IPS-18a (cell line): Measurements from ENCODE around the gene CCL21.
"Not testable (repeated sequence)": the region's sequence is repeated elsewhere in the genome, so short reads cannot be mapped to it uniquely, and the experiment has no call there.

Experiments used
- H3K27ac ChIP-seq: one replicate; pipeline ENCODE4 v1.5.1; 2013; ENCODE audit warnings: low read length
- H3K27me3 ChIP-seq: one replicate; pipeline ENCODE4 v1.6.1; 2013; ENCODE audit warnings: mild to moderate bottlenecking, low read length; ENCODE audit not compliant: control insufficient read depth, insufficient read depth
- H3K36me3 ChIP-seq: one replicate; pipeline ENCODE4 v1.6.1; 2013; ENCODE audit warnings: low read depth, low read length; ENCODE audit not compliant: control insufficient read depth
- H3K4me1 ChIP-seq: one replicate; pipeline ENCODE4 v1.6.1; 2013; ENCODE audit warnings: low read depth, low read length; ENCODE audit not compliant: control insufficient read depth
- H3K4me3 ChIP-seq: one replicate; pipeline ENCODE4 v1.5.1; 2013; ENCODE audit warnings: low read length
- H3K9ac ChIP-seq: one replicate; pipeline ENCODE4 v1.6.1; 2013; ENCODE audit warnings: mild to moderate bottlenecking, low read length, moderate library complexity
- H3K9me3 ChIP-seq: one replicate; pipeline ENCODE4 v1.6.1; 2013; ENCODE audit warnings: low read depth, low read length; ENCODE audit not compliant: control insufficient read depth

The CCL21 gene, protein sequence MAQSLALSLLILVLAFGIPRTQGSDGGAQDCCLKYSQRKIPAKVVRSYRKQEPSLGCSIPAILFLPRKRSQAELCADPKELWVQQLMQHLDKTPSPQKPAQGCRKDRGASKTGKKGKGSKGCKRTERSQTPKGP

DNA sequence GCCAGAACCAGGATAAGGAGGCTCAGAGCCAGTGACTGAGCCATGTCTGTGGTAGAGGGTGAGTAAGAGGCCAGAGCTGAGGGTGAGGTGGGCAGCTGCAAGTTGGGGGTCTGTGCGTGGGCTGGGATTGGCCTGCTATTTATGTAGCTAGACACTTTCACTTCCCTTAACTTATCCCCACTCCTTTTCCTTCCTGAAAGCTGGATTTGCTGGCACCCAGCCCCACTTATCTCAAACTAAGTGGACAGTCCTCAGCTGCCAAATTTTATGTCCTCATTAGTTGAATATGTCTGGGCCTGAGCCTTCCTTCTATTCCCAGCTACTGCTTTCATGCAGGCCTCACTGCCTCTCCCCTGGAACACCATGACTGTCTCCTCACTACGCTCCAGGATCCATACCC is at the start of gene CCL21:
TSS of gene CCL21 (minus strand) at position 114 of the 400 bp plus-strand sequence. CDS start at position 44, 70 bp downstream.
- Histone ChIP-seq H3K27me3 (no peaks in the 10 kb centered on the region), H3K9me3 (no peaks in the 10 kb centered on the region), H3K36me3 (no peaks in the 10 kb centered on the region), H3K4me1 (no peaks in the 10 kb centered on the region), H3K27ac (no peak within 1 kb of the TSS), H3K9ac (no peak within 1 kb of the TSS), H3K4me3 (no peak within 1 kb of the TSS)

DNA sequence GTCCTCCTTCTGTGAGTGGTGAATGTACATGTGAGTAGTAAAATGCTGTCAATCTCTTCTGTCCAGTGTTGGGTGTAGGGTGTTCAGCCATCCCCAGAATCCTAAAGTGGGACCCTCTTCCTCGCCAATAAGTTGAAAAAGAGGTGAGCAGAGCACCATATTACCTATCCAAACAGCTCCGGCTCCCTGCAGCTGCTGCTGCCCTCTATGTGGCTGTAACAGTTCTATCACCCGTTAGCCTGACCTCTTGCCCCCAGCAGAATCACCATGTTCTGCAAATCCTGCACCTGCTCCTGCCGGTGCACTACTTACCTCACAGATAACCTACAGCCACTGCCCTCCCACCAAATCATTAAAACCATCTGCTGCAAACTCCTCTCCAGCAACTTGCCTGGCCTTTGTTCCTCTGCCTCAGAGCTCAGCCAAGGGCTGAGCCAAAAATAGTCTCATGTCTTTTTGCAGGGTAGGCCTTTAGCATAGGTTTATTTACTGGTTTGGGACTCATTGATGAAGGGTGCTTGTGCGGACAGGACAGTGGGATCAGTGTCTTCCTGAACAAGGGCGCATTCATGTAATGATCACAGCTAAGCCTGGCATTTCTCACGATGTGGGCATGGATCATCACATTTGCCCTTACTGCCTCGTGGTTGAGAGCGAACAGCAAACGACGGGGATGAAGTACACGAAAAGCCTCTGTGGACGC is 49.6 kb upstream of the CCL21 start:
- no peaks in the 10 kb centered on the region for H3K36me3 ChIP-seq
- H3K9me3 ChIP-seq, result no peaks in the 10 kb centered on the region
- no peak overlapping the region for H3K4me3 ChIP-seq
- peaks cover 8% of the 10 kb centered on the region for H3K27me3 ChIP-seq
- no peak overlapping the region for H3K9ac ChIP-seq
- H3K27ac ChIP-seq, result no peak overlapping the region
- H3K4me1 ChIP-seq, result no peaks in the 10 kb centered on the region

DNA sequence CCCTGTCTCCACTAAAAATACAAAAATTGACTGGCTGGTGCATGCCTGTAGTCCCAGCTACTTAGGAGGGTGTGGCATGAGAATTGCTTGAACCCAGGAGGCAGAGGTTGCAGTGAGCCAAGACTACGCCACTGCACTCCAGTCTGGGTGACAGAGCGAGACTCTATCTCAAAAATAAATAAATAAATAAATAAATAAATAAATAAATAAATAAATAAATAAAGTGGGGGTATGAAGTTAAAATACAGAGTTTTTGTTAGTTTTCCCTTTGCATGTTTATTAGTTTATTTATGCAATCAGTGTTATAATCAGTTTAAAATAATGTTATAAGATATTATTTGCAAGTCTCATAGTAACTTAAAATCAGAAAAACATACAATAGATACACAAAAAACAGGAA is 40.4 kb upstream of the CCL21 start:
- H3K4me3 ChIP-seq, H3K9ac ChIP-seq: not testable (repeated sequence)

DNA sequence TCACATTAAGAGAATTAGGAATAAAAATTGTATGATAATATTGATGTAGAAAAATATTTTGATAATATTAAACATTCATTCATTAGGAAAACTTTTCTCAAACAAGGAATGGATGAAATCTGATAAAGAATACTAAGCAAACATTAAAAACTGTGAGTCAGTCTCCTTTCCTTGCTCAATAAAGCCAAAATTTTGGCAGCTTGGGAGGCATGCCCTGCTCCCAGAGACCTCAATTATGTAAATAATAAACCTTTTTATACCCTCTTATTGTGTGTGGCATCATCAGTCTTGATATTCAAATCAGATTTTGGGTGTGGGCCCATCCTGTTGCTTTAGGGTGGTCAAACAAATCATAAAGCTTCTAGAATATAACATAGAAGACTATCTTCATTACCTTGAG is 36.6 kb upstream of the CCL21 start:
- peaks cover 3% of the 10 kb centered on the region for H3K9me3 ChIP-seq
- H3K36me3 ChIP-seq, result no peaks in the 10 kb centered on the region
- no peak overlapping the region for H3K9ac ChIP-seq
- H3K27ac ChIP-seq, result no peak overlapping the region
- no peaks in the 10 kb centered on the region for H3K27me3 ChIP-seq
- no peak overlapping the region for H3K4me3 ChIP-seq
- H3K4me1 ChIP-seq, result no peaks in the 10 kb centered on the region

More for the DNA sequence above, 40.4 kb upstream of the CCL21 start:
- H3K27ac ChIP-seq, H3K27me3 ChIP-seq, H3K9me3 ChIP-seq, H3K4me1 ChIP-seq, H3K36me3 ChIP-seq: not testable (repeated sequence)

DNA sequence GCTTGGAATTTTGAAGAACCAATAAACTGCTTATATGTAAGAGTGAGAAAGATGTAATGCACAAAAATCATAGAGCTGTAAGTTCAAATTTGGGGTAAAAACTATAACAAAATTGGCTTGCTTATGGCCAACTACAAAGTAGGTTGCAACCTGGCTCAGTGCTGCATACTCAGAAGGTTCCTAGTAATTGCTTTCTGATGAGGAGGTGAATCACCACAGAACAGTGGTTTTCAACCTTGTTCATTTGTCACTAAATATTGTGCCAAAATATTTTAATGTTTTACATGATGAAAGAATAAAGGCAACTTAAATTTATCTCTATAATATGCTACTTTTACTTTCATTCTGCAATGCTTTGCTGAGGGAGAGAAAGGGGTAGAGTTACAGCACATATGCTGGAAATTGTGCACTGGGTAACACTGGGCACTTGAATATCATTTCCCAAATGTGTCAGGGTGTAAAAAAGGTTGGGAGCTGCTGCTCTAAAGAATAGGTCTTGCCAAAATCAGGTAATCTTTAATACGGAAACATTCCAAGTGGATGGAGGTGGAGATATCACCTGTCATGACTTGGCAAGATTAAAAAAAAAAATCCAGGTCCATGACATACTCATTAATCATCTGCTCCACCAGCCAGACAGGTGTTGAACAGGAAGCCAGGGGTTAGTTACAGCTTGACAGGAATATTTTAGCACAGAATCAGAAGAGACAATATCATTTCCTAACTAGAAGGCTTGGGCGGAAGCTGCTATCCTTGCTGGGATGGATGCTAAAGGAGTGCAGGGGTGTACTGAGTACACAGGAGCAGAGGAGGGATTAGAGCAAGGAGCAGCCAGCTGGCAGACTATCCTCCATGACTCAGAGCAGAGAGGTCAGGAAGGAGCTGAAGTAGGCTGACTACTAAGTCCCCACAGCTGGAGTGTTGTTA is 34.6 kb upstream of the CCL21 start:
- H3K27ac ChIP-seq, result no peak overlapping the region
- no peaks in the 10 kb centered on the region for H3K4me1 ChIP-seq
- no peaks in the 10 kb centered on the region for H3K27me3 ChIP-seq
- H3K9ac ChIP-seq, result no peak overlapping the region
- peaks cover 3% of the 10 kb centered on the region for H3K9me3 ChIP-seq
- no peak overlapping the region for H3K4me3 ChIP-seq
- H3K36me3 ChIP-seq, result no peaks in the 10 kb centered on the region

DNA sequence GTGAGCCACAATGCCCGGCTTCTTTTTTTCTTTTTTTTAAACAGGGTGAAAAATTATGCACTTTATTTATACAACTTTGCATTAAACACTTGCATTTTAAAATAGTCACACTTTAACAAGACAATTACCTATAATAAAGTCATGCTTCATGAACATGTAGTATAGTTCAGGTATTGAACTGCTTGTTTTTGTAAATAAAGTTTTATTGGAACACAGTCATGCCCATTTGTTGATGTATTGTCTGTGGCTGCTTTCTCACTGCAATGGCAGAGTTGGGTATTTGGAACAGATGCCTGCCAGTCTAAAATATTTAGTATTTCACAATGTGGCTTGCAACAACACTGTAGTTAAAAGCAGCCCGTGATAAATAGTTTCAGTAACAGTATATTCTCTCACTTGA is 32.8 kb upstream of the CCL21 start:
- no peaks in the 10 kb centered on the region for H3K4me1 ChIP-seq
- H3K4me3 ChIP-seq, result no peak overlapping the region
- peaks cover 2% of the 10 kb centered on the region for H3K9me3 ChIP-seq
- H3K36me3 ChIP-seq, result no peaks in the 10 kb centered on the region
- H3K9ac ChIP-seq, result no peak overlapping the region
- H3K27ac ChIP-seq, result no peak overlapping the region
- no peaks in the 10 kb centered on the region for H3K27me3 ChIP-seq

DNA sequence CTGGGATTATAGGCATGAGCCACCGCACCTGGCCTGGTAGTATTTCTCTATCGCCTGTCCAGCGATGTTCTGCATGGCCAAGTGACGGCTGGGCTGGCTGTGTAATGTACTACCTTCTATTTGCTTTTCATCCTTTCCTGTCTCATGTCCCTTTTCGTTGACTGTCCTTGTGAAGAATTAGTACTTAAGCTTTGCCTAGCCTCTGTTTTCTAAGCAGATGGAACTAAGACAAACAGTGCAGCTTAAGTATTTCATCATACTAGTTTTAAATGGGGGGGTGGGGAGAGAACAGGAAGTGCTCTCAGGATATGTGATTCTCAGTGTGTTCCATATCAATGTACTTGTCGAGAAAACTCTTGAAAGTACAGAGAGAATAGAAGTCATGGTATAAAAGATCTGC is 31.7 kb upstream of the CCL21 start:
- Histone ChIP-seq H3K36me3 (no peaks in the 10 kb centered on the region), H3K4me3 (no peak overlapping the region), H3K27ac (no peak overlapping the region), H3K9me3 (no peaks in the 10 kb centered on the region), H3K9ac (no peak overlapping the region), H3K4me1 (no peaks in the 10 kb centered on the region), H3K27me3 (no peaks in the 10 kb centered on the region)

DNA sequence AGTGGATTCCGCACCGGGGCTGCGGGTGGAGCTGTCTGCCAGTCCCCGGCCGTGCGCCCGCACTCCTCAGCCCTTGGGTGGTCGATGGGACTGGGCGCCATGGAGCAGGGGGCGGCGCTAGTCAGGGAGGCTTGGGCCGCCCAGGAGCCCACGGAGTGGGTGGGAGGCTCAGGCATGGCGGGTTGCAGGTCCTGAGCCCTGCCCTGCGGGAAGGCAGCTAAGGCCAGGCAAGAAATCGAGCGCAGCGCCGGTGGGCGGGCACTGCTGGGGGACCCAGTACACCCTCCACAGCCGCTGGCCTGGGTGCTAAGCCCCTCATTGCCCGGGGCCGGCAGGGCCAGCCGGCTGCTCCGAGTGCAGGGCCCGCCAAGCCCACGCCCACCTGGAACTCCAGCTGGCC is 30.2 kb upstream of the CCL21 start:
- not testable (repeated sequence) for H3K4me3 ChIP-seq, H3K27ac ChIP-seq, H3K9me3 ChIP-seq, H3K9ac ChIP-seq, H3K27me3 ChIP-seq, H3K4me1 ChIP-seq, H3K36me3 ChIP-seq

DNA sequence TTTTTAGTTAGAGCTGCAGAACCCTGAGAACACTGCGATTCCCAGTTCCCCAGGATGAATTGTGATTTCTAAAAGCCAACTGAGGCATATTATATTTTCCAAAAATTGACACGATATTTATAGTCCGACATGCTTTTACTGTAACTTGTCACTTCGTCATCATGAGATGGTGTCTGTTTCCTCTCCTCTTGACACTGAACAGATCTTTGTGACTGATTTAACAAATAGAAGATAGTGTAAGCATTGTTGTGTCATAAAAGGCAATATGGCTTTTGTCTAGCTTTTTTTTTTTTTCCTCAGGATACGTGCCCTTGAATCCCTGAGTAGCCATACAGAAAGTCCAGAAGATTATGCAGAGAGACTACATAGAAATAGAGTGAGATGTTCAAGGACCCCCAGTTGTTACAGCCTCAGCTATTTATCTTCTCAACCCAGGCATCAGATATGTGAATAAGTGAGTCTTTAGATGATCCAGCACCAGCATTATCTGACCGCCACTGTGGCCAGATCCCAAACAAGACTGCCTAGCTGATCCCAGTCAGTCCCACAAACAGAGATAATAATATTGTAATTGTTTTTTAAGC is 27.8 kb upstream of the CCL21 start:
- H3K27ac ChIP-seq, result no peak overlapping the region
- H3K9me3 ChIP-seq, result no peaks in the 10 kb centered on the region
- H3K9ac ChIP-seq, result no peak overlapping the region
- H3K27me3 ChIP-seq, result no peaks in the 10 kb centered on the region
- no peaks in the 10 kb centered on the region for H3K36me3 ChIP-seq
- H3K4me1 ChIP-seq, result no peaks in the 10 kb centered on the region
- no peak overlapping the region for H3K4me3 ChIP-seq

DNA sequence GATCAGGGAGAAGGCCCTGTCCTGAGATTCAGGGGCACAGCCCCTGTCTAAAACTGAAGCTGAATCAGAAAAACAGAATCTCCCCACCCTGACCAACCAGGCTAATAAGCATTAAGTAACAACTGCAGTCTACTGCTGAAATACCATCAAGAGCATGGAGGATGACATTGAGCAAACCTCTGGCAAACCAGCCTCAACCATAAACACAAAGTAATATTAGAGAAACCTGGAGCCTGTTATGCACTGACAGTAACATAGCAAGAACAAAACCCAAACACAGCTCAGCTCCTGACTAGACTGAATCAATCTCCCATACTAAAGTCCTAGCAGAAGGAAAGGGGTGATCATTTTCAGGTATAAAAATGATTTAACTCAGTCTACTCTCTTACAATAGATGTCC is 24.8 kb upstream of the CCL21 start:
- Histone ChIP-seq H3K36me3 (no peaks in the 10 kb centered on the region), H3K9ac (no peak overlapping the region), H3K9me3 (no peaks in the 10 kb centered on the region), H3K4me3 (no peak overlapping the region), H3K27me3 (no peaks in the 10 kb centered on the region), H3K27ac (no peak overlapping the region), H3K4me1 (no peaks in the 10 kb centered on the region)

DNA sequence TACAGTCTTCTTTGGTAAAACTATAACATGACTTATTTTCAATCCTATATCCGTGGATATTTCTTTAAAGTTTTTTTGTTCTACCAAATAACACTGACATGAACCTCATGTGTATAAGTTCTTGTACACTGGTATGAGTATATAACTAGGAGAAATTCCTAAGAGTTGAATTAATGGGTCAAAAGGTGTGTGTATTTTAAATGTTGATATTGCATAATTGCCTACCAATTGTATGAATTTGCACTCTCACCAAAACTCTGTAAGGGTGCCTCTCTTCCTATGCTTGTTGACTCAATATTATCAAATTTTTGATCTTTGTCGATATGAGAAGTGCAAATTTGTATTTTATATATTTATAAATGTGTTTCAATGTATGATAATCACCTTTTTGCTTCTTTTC is 22.9 kb upstream of the CCL21 start:
- no peaks in the 10 kb centered on the region for H3K9me3 ChIP-seq
- no peaks in the 10 kb centered on the region for H3K4me1 ChIP-seq
- no peak overlapping the region for H3K9ac ChIP-seq
- H3K4me3 ChIP-seq, result no peak overlapping the region
- no peaks in the 10 kb centered on the region for H3K27me3 ChIP-seq
- H3K27ac ChIP-seq, result no peak overlapping the region
- H3K36me3 ChIP-seq, result no peaks in the 10 kb centered on the region
